ENCODE results near the gene PDE8B. TPM values are rescaled to one million over a fixed set of nuclear protein-coding genes. Genes with fewer than 3 reads are reported as not detected.

PDE8B gene
- total and polyA plus RNA-seq, 2 experiments from 2014 or later = 0.45 to 0.91 TPM

GRCh38 chr5:77235846-77236721 is 25.6 kb downstream of the PDE8B start:
- H3K4me3 Mint-ChIP-seq = no peak overlapping the region
- Histone ChIP-seq H3K9me2 (ENCODE audit: insufficient read depth) (no peaks in the 10 kb centered on the region), H3F3A (replicated peaks; ENCODE audit: low read depth) (no peaks in the 10 kb centered on the region), H3K27ac (ENCODE audit: low read depth) (no peak overlapping the region), H3K36me3 (ENCODE audit: insufficient read depth) (no peaks in the 10 kb centered on the region), H2AFZ (no peak overlapping the region), H3K4me1 (ENCODE audit: insufficient read depth) (peaks cover 5% of the 10 kb centered on the region; the same call in 1 of the 2 replicates), H3K4me2 (no peak overlapping the region), H3K79me2 (replicated peaks; ENCODE audit: insufficient read depth) (no peaks in the 10 kb centered on the region), H3K4me3 (no peak overlapping the region), H4K20me1 (replicated peaks; ENCODE audit: insufficient read depth) (no peaks in the 10 kb centered on the region), H3K27me3 (ENCODE audit: insufficient read depth) (no peaks in the 10 kb centered on the region)
- no peaks in the 10 kb centered on the region for H3K9me3 Mint-ChIP-seq
- no peak for ATAC-seq
- no peak overlapping the region for H3K27ac Mint-ChIP-seq
- DNase-seq (ENCODE audit: low spot score) = no peak
- H3K4me1 Mint-ChIP-seq = no peaks in the 10 kb centered on the region
- H3K27me3 Mint-ChIP-seq (ENCODE audit: insufficient read depth, low read depth, poor library complexity) = no peaks in the 10 kb centered on the region
- H3K36me3 Mint-ChIP-seq (ENCODE audit: low read depth) = no peaks in the 10 kb centered on the region
- TF ChIP-seq ZNF462 (CRISPR knock-in tag; IDR thresholded peaks at IDR 0.05) (no peak), ZNF331 (CRISPR knock-in tag; IDR thresholded peaks at IDR 0.05; ENCODE audit: low read depth) (no peak), STAT1 (IDR thresholded peaks at IDR 0.05; ENCODE audit: unreplicated experiment) (no peak), NANOG (IDR thresholded peaks at IDR 0.05; ENCODE audit: borderline replicate concordance) (no peak), EZH2phosphoT487 (IDR thresholded peaks at IDR 0.05; ENCODE audit: unreplicated experiment) (no peak), CTCF (conservative IDR thresholded peaks at IDR 0.05; ENCODE audit: low read depth in 2 of 2) (no peak), EZH2 (IDR thresholded peaks at IDR 0.05; ENCODE audit: low read depth, unreplicated experiment) (no peak), ZNF114 (CRISPR knock-in tag; IDR thresholded peaks at IDR 0.05) (no peak), CREB1 (CRISPR knock-in tag; IDR thresholded peaks at IDR 0.05; ENCODE audit: low read depth) (no peak), REST (IDR thresholded peaks at IDR 0.05; ENCODE audit: unreplicated experiment) (no peak), POLR2AphosphoS5 (IDR thresholded peaks at IDR 0.05; ENCODE audit: low read depth) (no peak), JUNB (IDR thresholded peaks at IDR 0.05; ENCODE audit: unreplicated experiment) (no peak)

All from GM23338 (cell line).